ENCODE results near the gene PGLYRP3.
"Not testable (repeated sequence)": the region's sequence is repeated elsewhere in the genome, so short reads cannot be mapped to it uniquely, and the experiment has no call there.

Gene PGLYRP3

DNA sequence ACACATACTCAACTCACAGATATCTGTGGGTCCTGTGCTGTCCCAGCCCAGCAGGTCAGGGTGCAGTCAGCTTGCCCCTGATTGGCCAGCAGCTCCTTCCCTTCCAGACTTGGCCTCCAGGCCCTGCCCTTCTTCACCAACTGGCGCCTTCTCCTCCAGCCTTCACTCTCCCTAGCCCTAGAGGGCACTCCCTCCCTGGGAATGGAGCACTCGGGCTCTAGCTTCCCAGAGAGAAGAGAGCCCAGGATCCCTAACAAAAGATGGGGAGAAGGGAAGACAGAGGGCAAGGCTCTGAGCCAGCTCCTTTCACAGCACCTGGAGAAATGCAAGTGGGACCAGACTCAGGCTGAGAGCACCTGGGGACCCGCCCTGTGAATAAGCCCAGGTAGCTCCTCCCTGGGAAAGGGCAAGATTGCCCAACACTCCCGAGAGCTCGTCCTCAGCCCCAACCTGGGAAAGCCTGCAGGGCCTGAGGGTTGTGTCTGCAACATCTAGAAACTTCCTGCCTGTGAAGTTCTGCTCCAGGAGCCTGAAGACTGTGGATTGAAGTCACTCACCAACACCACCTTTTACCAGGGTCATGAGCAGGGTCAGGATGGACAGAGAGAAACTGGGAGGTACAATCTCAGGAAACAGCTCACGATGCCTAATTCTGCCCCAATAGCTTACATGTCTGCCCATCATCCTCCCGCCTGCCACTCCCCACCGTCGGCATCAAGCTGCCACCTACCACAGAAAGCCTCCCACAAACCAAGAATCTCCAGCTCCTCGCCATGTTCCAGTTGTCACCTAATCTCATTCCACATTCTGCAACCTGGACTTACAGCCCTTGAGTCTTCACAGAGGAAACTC, 36.0 kb upstream of the PGLYRP3 start, which contains the start of gene PGLYRP4:
PGLYRP4 (minus strand) TSS at position 331 of the 852 bp plus-strand sequence. CDS start 909 bp downstream, outside the sequence.
- no peak for DNase-seq

- no peak for DNase-seq
Measured at GRCh38 chr1:153347856-153348255, 35.1 kb upstream of the PGLYRP3 start.

DNA sequence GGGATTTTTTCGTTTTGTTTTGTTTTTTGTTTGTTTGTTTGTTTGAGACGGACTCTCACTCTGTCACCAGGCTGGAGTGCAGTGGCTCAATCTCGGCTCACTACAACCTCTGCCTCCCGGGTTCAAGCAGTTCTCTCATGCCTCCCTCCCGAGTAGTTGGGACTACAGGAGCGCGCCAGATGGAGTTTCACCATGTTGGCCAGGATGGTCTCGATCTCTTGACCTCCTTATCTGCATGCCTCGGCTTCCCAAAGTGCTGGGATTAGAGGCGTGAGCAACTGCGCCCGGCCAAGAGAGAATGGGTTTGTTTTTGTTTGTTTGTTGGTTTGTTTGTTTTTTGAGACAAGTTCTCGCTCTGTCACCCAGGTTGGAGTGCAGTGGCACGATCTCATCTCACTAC, 34.3 kb upstream of the PGLYRP3 start:
- not testable (repeated sequence) for DNase-seq

- no peak for DNase-seq
Measured at GRCh38 chr1:153346077-153346723, 33.4 kb upstream of the PGLYRP3 start.

- no peak for DNase-seq
Measured at GRCh38 chr1:153345187-153346076, 32.7 kb upstream of the PGLYRP3 start.

DNA sequence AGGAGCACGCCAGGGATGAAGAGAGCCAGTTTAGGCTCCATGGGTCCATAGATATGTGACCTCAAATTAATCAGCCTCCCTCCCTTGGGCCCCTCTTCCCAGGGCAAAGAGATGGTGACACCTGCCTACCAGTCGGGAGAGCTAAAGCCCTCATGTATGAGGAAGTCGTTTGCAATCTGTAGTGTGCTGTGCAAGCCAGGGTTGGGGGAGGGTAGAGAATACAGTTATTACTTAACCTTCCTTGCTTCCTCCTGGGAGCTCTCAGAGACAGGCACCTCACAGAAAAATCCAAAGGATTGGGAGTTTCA, 31.9 kb upstream of the PGLYRP3 start:
- DNase-seq: no peak

DNA sequence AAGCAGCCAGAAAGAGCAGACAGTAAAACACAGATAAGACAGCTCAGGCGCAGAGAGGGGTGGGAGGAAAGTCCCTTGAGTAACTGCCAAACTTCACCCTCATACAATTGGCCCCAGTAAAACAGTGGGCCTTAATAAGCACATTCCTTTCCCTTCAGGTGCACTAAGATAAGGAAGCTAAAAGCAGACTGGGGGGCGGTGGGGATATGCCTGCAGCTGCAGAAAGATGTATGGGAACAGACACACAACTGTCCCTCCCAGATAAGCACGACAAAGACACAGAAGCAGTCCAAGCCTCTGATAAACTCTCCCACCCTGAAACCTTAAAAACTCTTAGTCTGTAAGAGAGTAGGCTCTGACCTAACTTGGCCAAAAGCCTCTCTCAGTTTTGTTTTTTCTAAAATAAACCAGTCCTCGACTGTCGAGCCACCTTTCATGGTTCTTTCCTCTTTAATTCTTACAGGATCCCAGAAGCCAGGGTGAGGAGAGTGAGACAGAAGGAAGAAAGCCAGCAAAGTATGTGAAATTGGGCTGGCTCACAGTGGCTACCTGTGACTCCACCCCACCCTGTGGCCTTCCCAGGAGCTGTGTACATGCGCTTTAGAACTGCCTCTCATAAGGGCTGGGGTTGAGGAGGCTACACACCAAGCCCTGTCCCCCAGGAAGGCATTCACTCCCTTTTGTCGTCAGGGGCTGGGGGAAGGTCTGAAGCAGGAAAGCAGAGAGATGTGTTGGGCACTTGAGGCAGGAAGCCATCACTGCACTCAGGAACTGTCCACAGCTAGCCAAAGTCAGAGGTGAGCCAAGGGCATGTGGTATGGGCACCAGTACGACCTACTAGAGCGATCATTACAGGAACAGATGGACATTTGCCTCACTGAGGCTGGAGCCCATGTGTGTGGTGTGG, 31.3 kb upstream of the PGLYRP3 start:
- no peak for DNase-seq

- no peak for DNase-seq
Measured at GRCh38 chr1:153343040-153343681, 30.4 kb upstream of the PGLYRP3 start.

GRCh38 chr1:153342178-153342577, 29.4 kb upstream of the PGLYRP3 start:
- DNase-seq: no peak

DNA sequence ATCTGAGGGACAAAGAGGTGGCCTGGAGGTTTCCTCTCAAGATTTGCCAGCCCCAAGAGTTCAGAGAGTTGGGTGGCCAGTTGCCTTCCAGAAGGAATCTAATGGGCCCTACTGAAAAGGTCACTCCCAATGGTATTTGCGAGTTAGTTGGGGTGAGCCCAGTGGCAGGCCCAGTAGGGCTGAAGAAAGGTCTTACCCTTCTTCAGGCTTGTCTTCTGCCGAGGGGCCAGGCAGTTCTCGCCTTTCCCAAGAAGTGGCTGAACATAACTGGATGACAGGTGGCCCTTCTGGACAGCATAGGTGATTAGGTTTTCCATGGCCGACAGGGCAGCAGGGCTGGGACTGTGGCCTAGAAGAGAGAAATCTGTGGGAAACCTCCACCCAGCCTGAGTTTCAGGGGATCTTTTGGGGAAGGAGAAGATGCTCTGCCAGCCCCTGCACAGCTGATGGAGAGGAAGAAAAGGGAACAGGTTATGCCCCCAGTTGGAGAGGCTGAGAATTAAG, 28.7 kb upstream of the PGLYRP3 start:
- DNase-seq: no peak

DNA sequence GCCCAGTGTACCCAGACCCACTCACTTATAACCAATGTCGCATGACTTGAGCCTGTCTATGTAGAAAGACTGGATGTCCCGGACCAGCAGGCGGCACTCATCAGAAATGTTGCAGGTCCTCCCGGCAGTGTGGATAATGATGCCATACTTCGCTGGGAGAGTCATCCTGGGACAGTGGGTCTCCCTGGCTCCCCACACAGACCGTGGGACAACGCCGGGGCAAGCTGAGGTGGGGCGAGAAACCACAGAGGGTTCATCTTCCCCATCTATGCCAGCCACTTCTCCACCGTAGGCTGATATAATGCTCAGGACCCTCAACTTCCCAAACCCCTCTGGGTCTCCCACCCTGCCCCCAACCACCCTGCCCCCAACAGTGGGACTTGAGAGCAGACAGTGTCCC, 27.6 kb upstream of the PGLYRP3 start:
- no peak for DNase-seq

DNA sequence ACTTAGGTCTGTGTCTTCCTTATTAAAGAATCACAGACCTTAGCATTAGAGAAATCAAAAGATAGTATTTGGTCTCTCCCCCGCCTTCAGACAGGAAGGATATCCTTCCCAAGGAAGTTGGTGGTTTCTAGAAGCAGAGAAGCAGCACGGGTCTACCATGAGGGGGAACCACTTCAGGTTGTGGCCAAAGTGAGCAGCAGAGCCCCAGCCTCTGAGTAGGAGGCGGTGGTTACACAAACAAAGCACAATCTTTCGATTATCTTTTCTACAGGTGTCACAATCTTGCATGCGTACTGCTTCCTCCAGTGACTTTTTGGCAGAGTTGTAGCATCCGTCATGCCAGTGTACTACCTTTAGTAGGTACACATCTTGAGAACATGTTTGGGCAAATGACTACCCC, 27.1 kb upstream of the PGLYRP3 start:
- DNase-seq: no peak

GRCh38 chr1:153337980-153338853, 25.5 kb upstream of the PGLYRP3 start:
- no peak for DNase-seq

GRCh38 chr1:153336650-153337049, 23.9 kb upstream of the PGLYRP3 start:
- DNase-seq: no peak

- DNase-seq: no peak
Measured at GRCh38 chr1:153333902-153334301, 21.1 kb upstream of the PGLYRP3 start.

DNA sequence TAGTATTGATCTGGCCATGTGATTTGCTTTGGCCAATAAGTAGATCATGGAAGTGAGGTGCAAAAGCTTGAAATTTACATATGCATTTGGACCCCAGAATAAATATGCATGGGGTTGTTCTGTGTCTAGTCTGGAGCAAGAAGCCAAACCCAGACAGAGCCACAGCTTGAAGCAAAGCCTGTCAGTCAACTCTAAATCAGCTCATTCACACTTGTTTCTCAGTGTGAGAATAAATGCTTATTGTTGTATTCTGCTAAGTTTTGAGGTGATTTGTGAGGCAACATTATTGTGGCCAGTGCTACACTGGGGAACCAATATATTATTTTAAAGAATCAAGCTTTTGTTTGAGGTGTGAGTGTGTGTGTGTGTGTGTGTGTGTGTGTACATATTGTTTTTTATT, 12.2 kb upstream of the PGLYRP3 start:
- DNase-seq: no peak

DNA sequence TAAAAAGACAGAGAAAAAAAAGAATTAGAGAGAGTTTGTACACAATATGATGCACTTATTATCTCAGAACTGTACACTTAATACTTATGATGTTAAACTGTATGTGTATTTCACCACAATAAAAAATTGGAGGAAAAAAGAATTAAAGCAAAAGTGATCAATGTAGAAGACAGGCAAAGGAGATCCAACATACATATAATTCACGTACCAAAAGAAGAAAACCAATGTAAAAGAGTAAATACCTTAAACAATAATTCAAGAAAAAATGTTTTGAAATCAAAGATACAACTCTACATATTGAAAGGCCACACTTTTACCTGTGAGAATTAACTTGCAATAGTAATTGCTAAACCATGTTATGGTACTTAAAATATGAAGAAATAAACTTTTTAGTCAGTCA, 9.8 kb upstream of the PGLYRP3 start:
- DNase-seq: no peak

- not testable (repeated sequence) for DNase-seq
Measured at GRCh38 chr1:153318145-153318544, 5.4 kb upstream of the PGLYRP3 start.

DNA sequence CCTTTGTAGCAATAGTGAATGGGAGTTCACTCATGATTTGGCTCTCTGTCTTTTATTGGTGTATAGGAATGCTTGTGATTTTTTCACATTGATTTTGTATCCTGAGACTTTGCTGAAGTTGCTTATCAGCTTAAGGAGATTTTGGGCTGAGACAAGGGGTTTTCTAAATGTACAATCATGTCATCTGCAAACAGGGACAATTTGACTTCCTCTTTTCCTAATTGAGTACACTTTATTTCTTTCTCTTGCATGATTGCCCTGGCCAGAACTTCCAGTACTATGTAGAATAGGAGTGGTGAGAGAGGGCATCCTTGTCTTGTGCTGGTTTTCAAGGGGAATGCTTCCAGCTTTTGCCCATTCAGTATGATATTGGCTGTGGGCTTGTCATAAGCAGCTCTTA, 3.3 kb upstream of the PGLYRP3 start:
- not testable (repeated sequence) for DNase-seq

DNA sequence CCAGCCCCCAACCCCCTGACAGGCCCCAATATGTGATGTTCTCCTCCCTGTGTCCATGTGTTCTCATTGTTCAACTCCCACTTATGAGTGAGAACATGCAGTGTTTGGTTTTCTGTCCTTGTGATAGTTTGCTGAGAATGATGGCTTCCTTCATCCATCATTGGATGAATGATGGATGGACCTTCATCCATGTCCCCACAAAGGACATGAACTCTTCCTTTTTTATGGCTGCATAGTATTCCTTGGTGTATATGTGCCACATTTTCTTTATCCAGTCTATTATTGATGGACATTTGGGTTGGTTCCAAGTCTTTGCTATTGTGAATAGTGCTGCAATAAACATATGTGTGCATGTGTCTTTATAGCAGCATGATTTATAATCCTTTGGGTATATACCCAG, 1.6 kb upstream of the PGLYRP3 start:
- DNase-seq: not testable (repeated sequence)

DNA sequence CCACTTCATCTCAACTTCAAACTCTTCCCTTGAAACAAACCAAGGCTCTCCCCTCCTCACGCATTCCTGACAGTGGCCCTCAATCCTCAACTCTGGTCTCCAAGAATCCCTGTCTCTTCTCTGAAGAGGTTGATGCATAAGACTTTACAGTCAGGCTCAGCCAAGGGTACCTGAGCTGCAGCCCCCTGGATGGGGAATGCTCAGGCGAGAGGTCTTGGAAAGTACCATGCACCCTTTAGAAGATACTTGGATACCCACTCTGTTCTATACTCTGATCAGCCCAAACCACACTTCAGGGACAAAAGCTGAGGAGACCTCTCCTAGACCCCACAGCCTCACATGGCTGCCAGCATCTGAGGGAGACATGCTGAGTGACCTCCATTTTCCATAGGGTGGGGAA, 536 bp upstream of the PGLYRP3 start:
- DNase-seq: no peak

Data from NCI-H1694 treated with DMSO at 0.1 percent for 48 hours (cell line).